SU-DHL-6 (cell line): Measurements from ENCODE around the gene ID3.

Experiments
- EZH2phosphoT487 ChIP-seq: fragments of 200-600 bp; sonication (generic), shearing (Covaris generic); conservative IDR thresholded peaks from 2 replicates; pipeline ENCODE4 v1.6.1; 2018; ENCODE audit warnings: mild to moderate bottlenecking, antibody characterized with exemption, low read length, moderate library complexity, mixed read lengths
- TF ChIP-seq, protein P1 (sequence below): fragments of 200-600 bp; sonication (generic); IDR thresholded peaks from one replicate; pipeline ENCODE4 v1.5.1; 2017; ENCODE audit warnings: antibody characterized with exemption, mild to moderate bottlenecking, low read length, moderate library complexity; ENCODE audit not compliant: insufficient read depth, poor library complexity, severe bottlenecking

DNA sequence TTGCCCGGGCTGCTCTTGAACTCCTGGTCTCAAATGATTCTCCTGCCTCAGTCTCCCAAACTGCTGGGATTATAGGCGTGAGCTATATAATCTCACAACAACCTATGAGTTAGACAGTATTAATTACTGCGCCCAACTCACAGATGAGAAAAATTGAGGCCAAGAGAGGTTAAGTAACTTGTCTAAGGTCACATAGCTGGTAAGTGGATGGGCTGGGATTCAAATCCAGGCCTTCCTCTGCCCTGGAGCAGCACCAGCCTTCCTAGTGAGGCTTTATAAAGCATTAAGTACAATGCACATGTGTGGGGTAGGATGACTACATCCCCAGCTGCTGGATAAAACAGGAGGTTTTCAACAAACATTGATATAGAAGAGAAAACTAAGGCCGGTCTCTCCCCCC is 43.4 kb downstream of the ID3 start:
- TF ChIP-seq, protein P1, sequence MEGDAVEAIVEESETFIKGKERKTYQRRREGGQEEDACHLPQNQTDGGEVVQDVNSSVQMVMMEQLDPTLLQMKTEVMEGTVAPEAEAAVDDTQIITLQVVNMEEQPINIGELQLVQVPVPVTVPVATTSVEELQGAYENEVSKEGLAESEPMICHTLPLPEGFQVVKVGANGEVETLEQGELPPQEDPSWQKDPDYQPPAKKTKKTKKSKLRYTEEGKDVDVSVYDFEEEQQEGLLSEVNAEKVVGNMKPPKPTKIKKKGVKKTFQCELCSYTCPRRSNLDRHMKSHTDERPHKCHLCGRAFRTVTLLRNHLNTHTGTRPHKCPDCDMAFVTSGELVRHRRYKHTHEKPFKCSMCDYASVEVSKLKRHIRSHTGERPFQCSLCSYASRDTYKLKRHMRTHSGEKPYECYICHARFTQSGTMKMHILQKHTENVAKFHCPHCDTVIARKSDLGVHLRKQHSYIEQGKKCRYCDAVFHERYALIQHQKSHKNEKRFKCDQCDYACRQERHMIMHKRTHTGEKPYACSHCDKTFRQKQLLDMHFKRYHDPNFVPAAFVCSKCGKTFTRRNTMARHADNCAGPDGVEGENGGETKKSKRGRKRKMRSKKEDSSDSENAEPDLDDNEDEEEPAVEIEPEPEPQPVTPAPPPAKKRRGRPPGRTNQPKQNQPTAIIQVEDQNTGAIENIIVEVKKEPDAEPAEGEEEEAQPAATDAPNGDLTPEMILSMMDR = no peak
- TF ChIP-seq EZH2phosphoT487 = no peak
